Trophoblast cell (in vitro differentiated cells and primary cell): Measurements from ENCODE around the gene ADGRG2.

Experiments
- DNase-seq, 2 donors: peaks; one replicate each; pipeline ENCODE4 v3.0.0-alpha.2; 2016
- H2AFZ ChIP-seq: 2 replicates; pipeline ENCODE4 v1.6.1; 2013; ENCODE audit warnings: low read length, moderate library complexity, mild to moderate bottlenecking; ENCODE audit not compliant: insufficient read depth, poor library complexity
- H2AK5ac ChIP-seq: 2 replicates; pipeline ENCODE4 v1.6.1; 2013; ENCODE audit warnings: mild to moderate bottlenecking, low read length
- H2BK120ac ChIP-seq: 2 replicates; pipeline ENCODE4 v1.6.1; 2013; ENCODE audit warnings: low read length, mild to moderate bottlenecking, moderate library complexity; ENCODE audit not compliant: insufficient read depth, poor library complexity
- H2BK12ac ChIP-seq: 2 replicates; pipeline ENCODE4 v1.6.1; 2013; ENCODE audit warnings: mild to moderate bottlenecking, low read length, moderate library complexity
- H2BK5ac ChIP-seq: 2 replicates; pipeline ENCODE4 v1.6.1; 2013; ENCODE audit warnings: low read length, low read depth, moderate library complexity, mild to moderate bottlenecking; ENCODE audit not compliant: poor library complexity
- H3K14ac ChIP-seq: 2 replicates; pipeline ENCODE4 v1.6.1; 2013; ENCODE audit warnings: mild to moderate bottlenecking, low read length
- H3K18ac ChIP-seq: 2 replicates; pipeline ENCODE4 v1.6.1; 2013; ENCODE audit warnings: mild to moderate bottlenecking, low read length
- H3K23ac ChIP-seq: 2 replicates; pipeline ENCODE4 v1.6.1; 2013; ENCODE audit warnings: low read length
- H3K27ac ChIP-seq: 2 replicates; pipeline ENCODE4 v1.5.1; 2013; ENCODE audit warnings: low read depth, mild to moderate bottlenecking, inconsistent platforms, low read length, moderate library complexity
- H3K27me3 ChIP-seq: 2 replicates; pipeline ENCODE4 v1.6.1; 2013; ENCODE audit warnings: inconsistent platforms, mild to moderate bottlenecking, low read length, moderate library complexity; ENCODE audit not compliant: insufficient read depth
- H3K36me3 ChIP-seq, 2 experiments: 1 replicate in 1 of 2; 2 replicates in 1 of 2; pipeline ENCODE4 v1.6.1; 2013; ENCODE audit warnings: low read length in 2 of 2, mild to moderate bottlenecking in 2 of 2, moderate library complexity in 1 of 2; ENCODE audit not compliant: insufficient read depth in 2 of 2, control insufficient read depth in 1 of 2
- H3K4ac ChIP-seq: 2 replicates; pipeline ENCODE4 v1.6.1; 2013; ENCODE audit warnings: low read depth, mild to moderate bottlenecking, low read length, moderate library complexity
- H3K4me1 ChIP-seq, 2 experiments: 1 replicate in 1 of 2; 2 replicates in 1 of 2; pipeline ENCODE4 v1.6.1; 2013; ENCODE audit warnings: low read length in 2 of 2, mild to moderate bottlenecking in 2 of 2, moderate library complexity in 1 of 2; ENCODE audit not compliant: insufficient read depth in 2 of 2, control insufficient read depth in 1 of 2
- H3K4me2 ChIP-seq: 2 replicates; pipeline ENCODE4 v1.6.1; 2013; ENCODE audit warnings: inconsistent platforms, mild to moderate bottlenecking, low read length, moderate library complexity
- H3K4me3 ChIP-seq: 2 replicates; pipeline ENCODE4 v1.5.1; 2013; ENCODE audit warnings: mild to moderate bottlenecking, low read depth, low read length, inconsistent platforms
- H3K79me1 ChIP-seq: one replicate; pipeline ENCODE4 v1.6.1; 2013; ENCODE audit warnings: low read length
- H3K79me2 ChIP-seq: 2 replicates; pipeline ENCODE4 v1.6.1; 2013; ENCODE audit warnings: low read length, mild to moderate bottlenecking; ENCODE audit not compliant: control insufficient read depth, insufficient read depth, poor library complexity
- H3K9ac ChIP-seq: 2 replicates; pipeline ENCODE4 v1.6.1; 2013; ENCODE audit warnings: mild to moderate bottlenecking, low read length
- H3K9me3 ChIP-seq: 2 replicates; pipeline ENCODE4 v1.6.1; 2013; ENCODE audit warnings: low read depth, mild to moderate bottlenecking, control low read depth, inconsistent platforms, low read length; ENCODE audit not compliant: insufficient read depth
- H4K12ac ChIP-seq: 2 replicates; pipeline ENCODE4 v1.6.1; 2013; ENCODE audit warnings: low read depth, mild to moderate bottlenecking, low read length, moderate library complexity
- H4K8ac ChIP-seq: 2 replicates; pipeline ENCODE4 v1.6.1; 2013; ENCODE audit warnings: low read depth, mild to moderate bottlenecking, low read length, moderate library complexity
- H4K91ac ChIP-seq: one replicate; pipeline ENCODE4 v1.6.1; 2013; ENCODE audit warnings: low read depth, mild to moderate bottlenecking, low read length, moderate library complexity
- WGBS: extraction: QIAGEN DNeasy Blood & Tissue Kit; methylation state at CpG from one replicate; pipeline ENCODE4 v1.1.7; 2013; ENCODE audit warnings: missing lambda C conversion rate; ENCODE audit not compliant: insufficient read length, insufficient coverage; ENCODE audit errors: extremely low coverage; 5-methylcytosine and 5-hydroxymethylcytosine counted together

Gene ADGRG2

GRCh38 chrX:18951032-18951431 lies 171.2 kb downstream of the ADGRG2 start:
- H3K4me2 ChIP-seq = no peak overlapping the region
- peaks cover 9 to 10% of the 10 kb centered on the region in 2 experiments for H3K4me1 ChIP-seq
- no peaks in the 10 kb centered on the region for H3K79me2 ChIP-seq
- no peak overlapping the region for H3K4me3 ChIP-seq
- WGBS = no CpG with 5 or more reads among the region's 10 CpGs
- H4K12ac ChIP-seq = no peak overlapping the region
- H2AFZ ChIP-seq = no peak overlapping the region
- no peak overlapping the region for H2BK5ac ChIP-seq
- no peaks in the 10 kb centered on the region for H3K27me3 ChIP-seq
- H3K9me3 ChIP-seq = no peaks in the 10 kb centered on the region
- H3K36me3 ChIP-seq = peaks cover 3 to 4% of the 10 kb centered on the region in 2 experiments
- H3K14ac ChIP-seq = no peak overlapping the region
- H3K79me1 ChIP-seq = peaks cover 2% of the 10 kb centered on the region
- no peak overlapping the region for H2AK5ac ChIP-seq
- H3K27ac ChIP-seq = no peak overlapping the region
- H3K9ac ChIP-seq = no peak overlapping the region
- H4K8ac ChIP-seq = no peak overlapping the region
- H3K23ac ChIP-seq = no peak overlapping the region
- H3K4ac ChIP-seq = no peak overlapping the region
- H2BK120ac ChIP-seq = no peak overlapping the region
- no peak for DNase-seq
- no peak overlapping the region for H3K18ac ChIP-seq
- H2BK12ac ChIP-seq = no peak overlapping the region
- H4K91ac ChIP-seq = no peak overlapping the region

GRCh38 chrX:18949944-18950301 lies 172.3 kb downstream of the ADGRG2 start:
- H3K14ac ChIP-seq = no peak overlapping the region
- H3K18ac ChIP-seq = no peak overlapping the region
- no peak for DNase-seq
- H2BK5ac ChIP-seq = no peak overlapping the region
- H3K27me3 ChIP-seq = no peaks in the 10 kb centered on the region
- H4K8ac ChIP-seq = no peak overlapping the region
- no peak overlapping the region for H2AK5ac ChIP-seq
- H3K4me2 ChIP-seq = no peak overlapping the region
- H4K12ac ChIP-seq = no peak overlapping the region
- H3K9ac ChIP-seq = no peak overlapping the region
- no peak overlapping the region for H3K4me3 ChIP-seq
- H3K9me3 ChIP-seq = no peaks in the 10 kb centered on the region
- no peaks in the 10 kb centered on the region for H3K79me2 ChIP-seq
- WGBS = no CpG with 5 or more reads among the region's 8 CpGs
- no peak overlapping the region for H3K23ac ChIP-seq
- H3K27ac ChIP-seq = no peak overlapping the region
- peaks cover 9 to 12% of the 10 kb centered on the region in 2 experiments for H3K4me1 ChIP-seq
- no peak overlapping the region for H2BK12ac ChIP-seq
- no peak overlapping the region for H2AFZ ChIP-seq
- H4K91ac ChIP-seq = no peak overlapping the region
- peaks cover 3 to 4% of the 10 kb centered on the region in 2 experiments for H3K36me3 ChIP-seq
- no peak overlapping the region for H3K4ac ChIP-seq
- H3K79me1 ChIP-seq = peaks cover 2% of the 10 kb centered on the region
- H2BK120ac ChIP-seq = no peak overlapping the region

- Histone ChIP-seq H2BK12ac (no peak overlapping the region), H3K4me1 (peaks cover 9 to 12% of the 10 kb centered on the region in 2 experiments), H3K9ac (no peak overlapping the region), H4K91ac (no peak overlapping the region), H4K8ac (no peak overlapping the region), H3K79me1 (peaks cover 2% of the 10 kb centered on the region), H3K27ac (no peak overlapping the region), H3K18ac (no peak overlapping the region), H3K9me3 (no peaks in the 10 kb centered on the region), H3K4me3 (no peak overlapping the region), H3K4me2 (no peak overlapping the region), H2AK5ac (no peak overlapping the region), H3K23ac (no peak overlapping the region), H2BK120ac (no peak overlapping the region), H2BK5ac (no peak overlapping the region), H3K79me2 (no peaks in the 10 kb centered on the region), H3K4ac (no peak overlapping the region), H2AFZ (no peak overlapping the region), H3K14ac (no peak overlapping the region), H4K12ac (no peak overlapping the region), H3K27me3 (no peaks in the 10 kb centered on the region), H3K36me3 (peaks cover 3 to 4% of the 10 kb centered on the region in 2 experiments)
- no CpG with 5 or more reads among the region's 4 CpGs for WGBS
- DNase-seq = no peak
These were observed 172.9 kb downstream of the ADGRG2 start for GRCh38 chrX:18949291-18949943.

GRCh38 chrX:18946611-18947010 lies 175.7 kb downstream of the ADGRG2 start:
- Histone ChIP-seq H4K8ac (no peak overlapping the region), H2AFZ (no peak overlapping the region), H3K4ac (no peak overlapping the region), H4K12ac (peak overlapping the region; percentile 30), H2BK12ac (peak overlapping the region; percentile 49), H3K27ac (no peak overlapping the region), H3K79me1 (peaks cover 4% of the 10 kb centered on the region), H3K4me2 (no peak overlapping the region), H3K9me3 (no peaks in the 10 kb centered on the region), H3K36me3 (peaks cover 0 to 6% of the 10 kb centered on the region in 2 experiments), H3K27me3 (no peaks in the 10 kb centered on the region), H3K23ac (no peak overlapping the region), H3K4me3 (no peak overlapping the region), H3K14ac (peak overlapping the region; percentile 56), H2AK5ac (no peak overlapping the region), H3K4me1 (peaks cover 14 to 18% of the 10 kb centered on the region in 2 experiments), H3K18ac (no peak overlapping the region), H2BK5ac (peak overlapping the region; percentile 40), H3K79me2 (no peaks in the 10 kb centered on the region), H3K9ac (no peak overlapping the region), H4K91ac (peak overlapping the region; percentile 14), H2BK120ac (peak overlapping the region; percentile 51)
- no CpG with 5 or more reads among the region's 4 CpGs for WGBS
- DNase-seq = peak; percentile 37 to 42
